Activated T-helper 2 cell treated with anti-CD3 and anti-CD28 coated beads, Interferon-gamma antibody, Interleukin-2, Interleukin-4, amounts not matched to agents 10 μg/mL and 5 μg/mL and 100 μg/mL, durations not matched to agents 14 hours and 24 hours and 36 hours (primary cell): ENCODE measurements around the gene PTPRZ1. TPM values are rescaled to one million over a fixed set of nuclear protein-coding genes. Genes with fewer than 3 reads are reported as not detected.

Source experiments
- DNase-seq: peaks from one replicate; pipeline ENCODE4 v3.0.0; 2021; ENCODE audit warnings: low spot score
- H3K27ac Mint-ChIP-seq: one replicate; pipeline ENCODE4 v1.8.0; 2021; ENCODE audit warnings: mixed read lengths
- H3K27me3 Mint-ChIP-seq: one replicate; pipeline ENCODE4 v1.8.0; 2021; ENCODE audit warnings: low read depth, mixed read lengths
- H3K36me3 Mint-ChIP-seq: one replicate; pipeline ENCODE4 v1.8.0; 2021; ENCODE audit warnings: low read depth, mixed read lengths
- H3K4me1 Mint-ChIP-seq: one replicate; pipeline ENCODE4 v1.8.0; 2021; ENCODE audit warnings: low read depth, mixed read lengths
- H3K4me3 Mint-ChIP-seq: one replicate; pipeline ENCODE4 v1.8.0; 2021; ENCODE audit warnings: low read depth, mild to moderate bottlenecking, moderate library complexity, mixed read lengths
- H3K9me3 Mint-ChIP-seq: one replicate; pipeline ENCODE4 v1.8.0; 2021; ENCODE audit warnings: mixed read lengths
- intact Hi-C: fragments of 100-400 bp; cut with micrococcal nuclease; formaldehyde crosslinking; loops from one replicate; pipeline ENCODE4 v1.15.1; 2023
- total RNA-seq: library from RNA; stranded (reverse); gene quantifications from 2 replicates; pipeline ENCODE4 v1.2.3, GENCODE V29; 2022

Gene PTPRZ1
- total RNA-seq, 1 donor from 2014 or later = not detected

- no peak for DNase-seq
- Mint-ChIP-seq H3K27me3 (no peaks in the 10 kb centered on the region), H3K4me3 (no peak overlapping the region)
Observed at GRCh38 chr7:121992068-121992467, 119.1 kb downstream of the PTPRZ1 start.

DNA sequence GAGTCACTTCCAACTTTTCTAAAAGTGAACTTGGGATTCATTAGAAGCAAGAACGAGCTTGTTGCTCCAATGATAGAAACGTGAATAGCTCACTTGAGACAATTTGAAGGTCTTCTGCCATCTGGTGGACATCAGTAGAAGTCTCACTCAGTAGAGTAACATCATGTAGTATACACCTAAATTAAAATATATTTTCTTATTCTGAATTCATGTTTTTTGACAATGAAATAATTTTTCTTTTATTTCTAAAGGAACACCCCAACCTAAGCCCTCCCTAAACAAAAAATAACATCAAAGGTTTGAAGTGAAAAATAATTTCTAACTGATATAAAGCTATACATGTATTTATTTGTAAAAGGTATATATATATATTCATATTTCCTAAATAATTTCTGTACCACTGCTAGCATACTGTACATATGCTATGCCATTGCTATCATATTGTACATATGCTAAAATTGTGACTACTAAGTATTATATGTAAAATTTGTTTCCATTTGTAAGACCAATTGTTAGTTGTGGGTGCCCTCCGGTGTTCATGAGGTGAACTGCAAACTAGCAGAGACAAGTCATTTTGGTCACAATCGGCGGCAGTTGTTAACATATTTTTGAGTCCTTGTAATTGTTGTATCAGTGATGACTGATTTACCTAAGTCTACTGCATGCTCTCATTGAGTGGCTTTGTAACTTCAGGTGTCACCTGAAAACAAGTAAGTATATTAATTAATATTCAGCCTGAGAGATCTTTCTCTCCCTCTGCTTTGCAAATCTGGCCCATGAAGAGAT, 121.9 kb downstream of the PTPRZ1 start:
- no peaks in the 10 kb centered on the region for H3K9me3 Mint-ChIP-seq
- H3K27me3 Mint-ChIP-seq = no peaks in the 10 kb centered on the region
- no peak overlapping the region for H3K4me3 Mint-ChIP-seq
- no peaks in the 10 kb centered on the region for H3K4me1 Mint-ChIP-seq
- no peaks in the 10 kb centered on the region for H3K36me3 Mint-ChIP-seq
- no peak overlapping the region for H3K27ac Mint-ChIP-seq
- intact Hi-C loops = loop anchor here (2.0 to 10.0 kb wide), 4 partner anchors 242 to 1190 kb away; partner anchors contain the start of gene CPED1
- DNase-seq = no peak

More at GRCh38 chr7:121992068-121992467, 119.1 kb downstream of the PTPRZ1 start:
- intact Hi-C loops = loop anchor here (10.0 kb wide), 3 partner anchors 867 to 1187 kb away; partner anchors contain the start of gene CPED1
- no peak overlapping the region for H3K27ac Mint-ChIP-seq
- no peaks in the 10 kb centered on the region for H3K9me3 Mint-ChIP-seq
- no peaks in the 10 kb centered on the region for H3K4me1 Mint-ChIP-seq
- H3K36me3 Mint-ChIP-seq = no peaks in the 10 kb centered on the region

DNA sequence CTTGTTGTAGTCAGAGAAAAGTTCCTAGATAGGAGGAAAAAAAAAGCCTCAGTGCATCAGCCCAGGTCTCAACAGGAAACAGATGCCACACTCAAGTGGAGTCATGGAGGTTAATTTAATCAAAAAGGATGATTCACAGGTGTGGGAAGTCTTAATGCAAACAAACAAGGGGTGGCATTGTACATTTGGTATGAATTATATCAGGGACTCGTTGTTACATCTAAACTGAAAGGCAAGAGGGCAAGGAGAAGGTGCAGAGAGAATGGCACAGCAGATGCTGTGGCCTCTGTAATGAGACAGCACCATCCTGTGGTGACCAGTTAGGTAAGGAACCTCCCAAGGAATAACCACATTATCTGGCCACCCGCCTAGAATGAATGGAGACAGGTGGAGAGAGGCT, 133.7 kb downstream of the PTPRZ1 start:
- intact Hi-C loops = no loop called here
- DNase-seq = no peak
- no peaks in the 10 kb centered on the region for H3K36me3 Mint-ChIP-seq
- H3K4me3 Mint-ChIP-seq = no peak overlapping the region
- no peaks in the 10 kb centered on the region for H3K4me1 Mint-ChIP-seq
- no peak overlapping the region for H3K27ac Mint-ChIP-seq
- no peaks in the 10 kb centered on the region for H3K9me3 Mint-ChIP-seq
- no peaks in the 10 kb centered on the region for H3K27me3 Mint-ChIP-seq

DNA sequence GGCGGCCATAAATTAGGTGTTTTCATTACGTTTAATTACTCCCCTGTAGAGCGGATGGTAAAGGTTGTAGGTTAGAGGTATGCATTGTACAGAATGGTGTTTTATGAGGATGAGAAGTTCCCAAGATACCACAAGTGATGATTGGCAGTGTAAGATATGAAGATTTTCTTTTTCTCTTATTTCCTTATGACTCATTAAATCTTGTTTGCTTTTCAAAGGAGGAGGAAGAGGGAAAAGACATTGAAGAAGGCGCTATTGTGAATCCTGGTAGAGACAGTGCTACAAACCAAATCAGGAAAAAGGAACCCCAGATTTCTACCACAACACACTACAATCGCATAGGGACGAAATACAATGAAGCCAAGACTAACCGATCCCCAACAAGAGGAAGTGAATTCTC, 137.2 kb downstream of the PTPRZ1 start:
- Mint-ChIP-seq H3K4me1 (peaks cover 11% of the 10 kb centered on the region), H3K27me3 (no peaks in the 10 kb centered on the region), H3K9me3 (no peaks in the 10 kb centered on the region), H3K27ac (no peak overlapping the region), H3K36me3 (no peaks in the 10 kb centered on the region), H3K4me3 (no peak overlapping the region)
- intact Hi-C loops = no loop called here
- no peak for DNase-seq

GRCh38 chr7:122013065-122013464, 140.1 kb downstream of the PTPRZ1 start:
- Mint-ChIP-seq H3K9me3 (no peaks in the 10 kb centered on the region), H3K27ac (no peak overlapping the region), H3K4me3 (no peak overlapping the region), H3K27me3 (no peaks in the 10 kb centered on the region), H3K36me3 (no peaks in the 10 kb centered on the region), H3K4me1 (peaks cover 11% of the 10 kb centered on the region)
- DNase-seq = no peak
- intact Hi-C loops = no loop called here

GRCh38 chr7:122013630-122014029, 140.7 kb downstream of the PTPRZ1 start:
- no peak overlapping the region for H3K4me3 Mint-ChIP-seq
- H3K36me3 Mint-ChIP-seq = no peaks in the 10 kb centered on the region
- no peaks in the 10 kb centered on the region for H3K9me3 Mint-ChIP-seq
- peaks cover 11% of the 10 kb centered on the region for H3K4me1 Mint-ChIP-seq
- no peak overlapping the region for H3K27ac Mint-ChIP-seq
- no peaks in the 10 kb centered on the region for H3K27me3 Mint-ChIP-seq
- no peak for DNase-seq
- intact Hi-C loops = no loop called here

DNA sequence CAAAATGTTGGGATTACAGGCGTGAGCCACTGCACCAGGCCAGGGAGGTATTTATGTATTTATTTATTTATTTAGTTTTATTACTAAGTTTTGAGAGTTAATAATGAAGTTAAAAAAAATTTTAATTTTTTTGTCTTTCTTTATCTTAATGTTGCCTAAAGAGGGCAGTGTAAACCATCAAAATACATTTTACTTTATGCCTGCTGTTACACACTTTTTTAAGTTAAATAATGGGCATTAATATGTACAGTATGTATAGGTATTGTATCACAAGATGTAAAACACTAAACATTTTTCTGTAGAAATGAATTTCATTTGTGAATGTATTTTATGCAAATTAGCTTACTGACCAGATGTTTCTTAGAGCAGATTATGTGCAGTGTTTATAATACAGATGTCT, 141.7 kb downstream of the PTPRZ1 start:
- Mint-ChIP-seq H3K27me3 (no peaks in the 10 kb centered on the region), H3K4me1 (peaks cover 11% of the 10 kb centered on the region), H3K27ac (no peak overlapping the region), H3K36me3 (no peaks in the 10 kb centered on the region), H3K4me3 (no peak overlapping the region), H3K9me3 (no peaks in the 10 kb centered on the region)
- intact Hi-C loops = no loop called here
- DNase-seq = no peak

DNA sequence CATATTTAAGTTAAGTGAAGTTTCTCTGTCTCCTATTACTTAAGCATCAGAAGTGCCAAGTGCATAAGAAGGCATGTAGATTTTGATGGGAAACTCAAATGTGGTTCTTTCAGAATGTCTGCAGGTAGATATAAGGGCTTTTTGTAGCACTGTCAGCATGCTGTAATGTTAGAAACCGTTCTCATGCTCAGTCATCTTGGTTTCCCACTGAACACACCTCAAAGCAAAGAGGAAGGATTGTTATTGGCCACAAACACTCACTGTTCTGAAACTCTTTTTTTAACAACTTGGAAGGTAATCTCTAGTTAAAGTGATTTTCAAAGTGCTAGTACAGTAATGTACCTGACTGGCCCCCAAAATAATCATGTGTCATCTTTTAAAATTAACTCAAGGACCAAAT, 145.1 kb downstream of the PTPRZ1 start:
- H3K27me3 Mint-ChIP-seq = no peaks in the 10 kb centered on the region
- no peak overlapping the region for H3K27ac Mint-ChIP-seq
- no peak for DNase-seq
- intact Hi-C loops = no loop called here
- H3K4me3 Mint-ChIP-seq = no peak overlapping the region
- no peaks in the 10 kb centered on the region for H3K36me3 Mint-ChIP-seq
- no peaks in the 10 kb centered on the region for H3K9me3 Mint-ChIP-seq
- peaks cover 4% of the 10 kb centered on the region for H3K4me1 Mint-ChIP-seq

DNA sequence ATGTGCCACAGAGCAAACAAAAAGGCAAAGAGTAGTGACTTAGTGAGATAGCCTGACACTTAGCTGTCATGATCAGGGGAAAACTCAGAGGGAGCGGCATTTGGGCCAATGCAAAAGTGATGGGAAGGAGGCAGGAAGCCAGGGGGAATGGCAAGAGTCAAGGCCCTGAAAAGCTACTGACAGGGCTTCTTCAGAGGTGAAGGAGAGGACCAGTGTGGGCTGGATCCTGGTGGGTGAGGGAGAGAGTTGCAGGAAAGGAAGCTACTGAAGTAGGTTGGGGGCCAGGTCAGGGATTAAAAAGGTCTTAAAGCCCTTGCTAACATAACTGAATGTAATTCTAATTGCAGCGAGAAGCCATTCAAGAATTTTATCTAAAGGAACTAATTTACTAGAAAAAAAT, 154.1 kb downstream of the PTPRZ1 start:
- Mint-ChIP-seq H3K4me3 (no peak overlapping the region), H3K4me1 (no peaks in the 10 kb centered on the region), H3K27me3 (no peaks in the 10 kb centered on the region), H3K9me3 (no peaks in the 10 kb centered on the region), H3K36me3 (no peaks in the 10 kb centered on the region), H3K27ac (no peak overlapping the region)
- no peak for DNase-seq
- intact Hi-C loops = no loop called here

DNA sequence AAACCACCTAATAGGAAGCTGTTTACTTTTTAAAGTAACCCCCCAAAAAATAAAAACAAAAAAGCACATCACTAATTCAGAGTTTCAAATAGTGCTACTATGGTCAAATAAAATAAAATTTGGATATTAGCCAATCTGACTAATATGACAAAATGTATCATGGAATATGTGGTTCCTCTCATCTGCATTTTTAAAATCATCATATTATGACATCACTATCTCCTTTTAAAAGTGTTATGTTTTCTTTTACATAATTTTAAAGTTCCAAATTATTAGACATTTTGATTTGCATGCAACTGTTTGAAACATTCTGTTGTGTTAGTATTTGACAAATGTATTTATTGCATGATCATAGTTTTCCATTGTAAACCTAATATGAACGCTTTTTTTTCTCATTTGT, 160.7 kb downstream of the PTPRZ1 start:
- intact Hi-C loops = no loop called here
- H3K4me1 Mint-ChIP-seq = no peaks in the 10 kb centered on the region
- DNase-seq = no peak
- H3K4me3 Mint-ChIP-seq = no peak overlapping the region
- no peaks in the 10 kb centered on the region for H3K36me3 Mint-ChIP-seq
- H3K27me3 Mint-ChIP-seq = no peaks in the 10 kb centered on the region
- H3K27ac Mint-ChIP-seq = no peak overlapping the region
- no peaks in the 10 kb centered on the region for H3K9me3 Mint-ChIP-seq

DNA sequence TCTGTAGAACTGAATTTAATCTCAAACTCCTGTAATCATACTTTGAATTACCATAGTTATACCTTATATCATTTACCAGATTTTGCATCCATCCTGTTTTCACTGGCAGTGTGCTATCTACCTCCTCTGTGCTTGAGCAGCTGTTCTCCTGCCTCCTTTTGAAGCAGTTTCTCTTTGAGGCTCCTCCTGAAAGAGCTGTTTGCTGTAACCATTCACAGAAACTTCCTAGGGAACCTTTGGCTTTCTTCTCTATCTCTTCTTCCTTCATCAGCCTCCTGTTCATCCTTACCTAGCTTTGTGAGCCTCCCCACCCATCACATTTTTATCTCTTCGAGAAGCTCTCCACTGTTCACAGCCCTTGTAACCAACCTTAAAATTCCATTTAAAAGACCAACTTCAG, 162.9 kb downstream of the PTPRZ1 start:
- no peaks in the 10 kb centered on the region for H3K27me3 Mint-ChIP-seq
- intact Hi-C loops = no loop called here

GRCh38 chr7:122038134-122038533, 165.2 kb downstream of the PTPRZ1 start:
- H3K27ac Mint-ChIP-seq = no peak overlapping the region
- intact Hi-C loops = no loop called here
- no peak overlapping the region for H3K4me3 Mint-ChIP-seq
- no peaks in the 10 kb centered on the region for H3K27me3 Mint-ChIP-seq
- DNase-seq = no peak
- no peaks in the 10 kb centered on the region for H3K4me1 Mint-ChIP-seq
- H3K9me3 Mint-ChIP-seq = no peaks in the 10 kb centered on the region
- H3K36me3 Mint-ChIP-seq = no peaks in the 10 kb centered on the region

More for the DNA sequence above, 162.9 kb downstream of the PTPRZ1 start:
- H3K4me3 Mint-ChIP-seq = no peak overlapping the region
- no peak overlapping the region for H3K27ac Mint-ChIP-seq
- DNase-seq = no peak
- no peaks in the 10 kb centered on the region for H3K4me1 Mint-ChIP-seq
- no peaks in the 10 kb centered on the region for H3K9me3 Mint-ChIP-seq
- H3K36me3 Mint-ChIP-seq = no peaks in the 10 kb centered on the region

- DNase-seq = no peak
- intact Hi-C loops = no loop called here
- H3K36me3 Mint-ChIP-seq = no peaks in the 10 kb centered on the region
- H3K27me3 Mint-ChIP-seq = no peaks in the 10 kb centered on the region
- H3K27ac Mint-ChIP-seq = no peak overlapping the region
- H3K4me3 Mint-ChIP-seq = no peak overlapping the region
- no peaks in the 10 kb centered on the region for H3K4me1 Mint-ChIP-seq
- no peaks in the 10 kb centered on the region for H3K9me3 Mint-ChIP-seq
Observed at GRCh38 chr7:122038904-122039303, 165.9 kb downstream of the PTPRZ1 start.
